ENCODE measurements around the gene CSNK2A3. TPM values are rescaled to one million over a fixed set of nuclear protein-coding genes. Genes with fewer than 3 reads are reported as not detected.

Gene CSNK2A3
- total RNA-seq, 1 experiment from 2014 or later: 1.7 TPM

DNA sequence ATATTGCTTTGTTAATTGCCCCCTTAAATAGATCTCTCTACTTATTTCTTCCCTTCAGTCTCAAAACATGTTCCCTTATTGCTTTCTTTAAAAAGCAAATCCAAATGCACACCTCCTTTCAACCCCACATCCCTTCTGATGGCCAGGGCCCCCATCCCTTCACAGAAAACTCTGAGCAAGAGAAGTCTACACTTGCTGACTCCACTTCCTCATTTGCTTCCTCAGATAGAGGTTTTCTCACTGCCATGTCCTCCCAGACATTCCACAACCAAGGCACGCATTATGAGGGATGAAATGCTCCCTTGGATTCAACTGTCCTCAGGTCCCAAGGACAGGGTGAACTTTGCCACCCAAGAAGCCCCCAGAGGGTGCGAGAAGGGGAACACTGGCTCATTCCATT is 43.1 kb downstream of the CSNK2A3 start:
- no peak overlapping the region for H3K18ac ChIP-seq (ENCODE audit: insufficient read length, low read depth, low read length)
- H2BK5ac ChIP-seq (ENCODE audit: insufficient read length, low read length): no peak overlapping the region
- no peaks in the 10 kb centered on the region for H3K4me1 ChIP-seq (ENCODE audit: insufficient read depth, low read length)
- H3K23me2 ChIP-seq (ENCODE audit: insufficient read length, low read depth, low read length, poor library complexity, severe bottlenecking): no peaks in the 10 kb centered on the region
- H4K20me1 ChIP-seq (ENCODE audit: control insufficient read depth, insufficient read depth, insufficient read length): no peaks in the 10 kb centered on the region
- H4K91ac ChIP-seq (ENCODE audit: insufficient read length, low read depth, low read length): no peak overlapping the region
- no peaks in the 10 kb centered on the region for H3K79me2 ChIP-seq (ENCODE audit: insufficient read depth, low read length)
- no peaks in the 10 kb centered on the region for H3K9me3 Mint-ChIP-seq
- TF ChIP-seq, protein P1, sequence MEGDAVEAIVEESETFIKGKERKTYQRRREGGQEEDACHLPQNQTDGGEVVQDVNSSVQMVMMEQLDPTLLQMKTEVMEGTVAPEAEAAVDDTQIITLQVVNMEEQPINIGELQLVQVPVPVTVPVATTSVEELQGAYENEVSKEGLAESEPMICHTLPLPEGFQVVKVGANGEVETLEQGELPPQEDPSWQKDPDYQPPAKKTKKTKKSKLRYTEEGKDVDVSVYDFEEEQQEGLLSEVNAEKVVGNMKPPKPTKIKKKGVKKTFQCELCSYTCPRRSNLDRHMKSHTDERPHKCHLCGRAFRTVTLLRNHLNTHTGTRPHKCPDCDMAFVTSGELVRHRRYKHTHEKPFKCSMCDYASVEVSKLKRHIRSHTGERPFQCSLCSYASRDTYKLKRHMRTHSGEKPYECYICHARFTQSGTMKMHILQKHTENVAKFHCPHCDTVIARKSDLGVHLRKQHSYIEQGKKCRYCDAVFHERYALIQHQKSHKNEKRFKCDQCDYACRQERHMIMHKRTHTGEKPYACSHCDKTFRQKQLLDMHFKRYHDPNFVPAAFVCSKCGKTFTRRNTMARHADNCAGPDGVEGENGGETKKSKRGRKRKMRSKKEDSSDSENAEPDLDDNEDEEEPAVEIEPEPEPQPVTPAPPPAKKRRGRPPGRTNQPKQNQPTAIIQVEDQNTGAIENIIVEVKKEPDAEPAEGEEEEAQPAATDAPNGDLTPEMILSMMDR (conservative IDR thresholded peaks at IDR 0.05): no peak
- H3K27me3 ChIP-seq (ENCODE audit: insufficient read depth, low read length): no peaks in the 10 kb centered on the region
- H3K27ac ChIP-seq (ENCODE audit: insufficient read length, low read depth, low read length): no peak overlapping the region
- no peak overlapping the region for H2AK5ac ChIP-seq (ENCODE audit: insufficient read length, low read length)
- no peak overlapping the region for H3T11ph ChIP-seq (ENCODE audit: low read length)
- peaks cover 6% of the 10 kb centered on the region for H3K27me3 Mint-ChIP-seq (ENCODE audit: low read depth)
- H3K56ac ChIP-seq (ENCODE audit: insufficient read length, low read depth, low read length): no peak overlapping the region
- H3K4me3 Mint-ChIP-seq: no peak overlapping the region
- H2BK12ac ChIP-seq (ENCODE audit: insufficient read length, low read depth, low read length): no peak overlapping the region
- peaks cover 4 to 8% of the 10 kb centered on the region in 2 experiments; a peak in 3 of 4 replicates for H3K4me1 Mint-ChIP-seq
- no peak overlapping the region for H3K9ac ChIP-seq (ENCODE audit: extremely low read depth, insufficient read length, low read length)
- H2AFZ ChIP-seq (ENCODE audit: low read length): no peak overlapping the region
- no peak overlapping the region for H2BK15ac ChIP-seq (ENCODE audit: low read depth, low read length)
- no peak overlapping the region for H3K27ac Mint-ChIP-seq
- H3K23ac ChIP-seq (ENCODE audit: insufficient read length, low read depth, low read length): no peak overlapping the region
- H2BK120ac ChIP-seq (ENCODE audit: low read depth, low read length, poor library complexity, severe bottlenecking): no peak overlapping the region
- 0 out of 2 replicates have a peak overlapping the region, but pooled peaks have one; percentile 43 for H3K14ac ChIP-seq (ENCODE audit: insufficient read depth, low read length)
- WGBS (ENCODE audit: extremely low coverage, insufficient read length, low lambda C conversion rate): no CpG with 5 or more reads among the region's 2 CpGs
- H4K8ac ChIP-seq (replicated peaks; ENCODE audit: insufficient read length, low read depth, low read length): no peak overlapping the region
- no peaks in the 10 kb centered on the region for H3K36me3 Mint-ChIP-seq (ENCODE audit: insufficient read depth in 1 of 3, low read depth in 3 of 3)
- no peak overlapping the region for H3K4ac ChIP-seq (ENCODE audit: low read depth, low read length)
- DNase-seq: no peak
- H3K9me3 ChIP-seq (ENCODE audit: control insufficient read depth, low read depth, low read length): no peaks in the 10 kb centered on the region
- H3K79me1 ChIP-seq (ENCODE audit: insufficient read depth, low read depth, low read length, poor library complexity, severe bottlenecking): no peaks in the 10 kb centered on the region
- H4K5ac ChIP-seq (ENCODE audit: insufficient read length, low read depth, low read length): no peak overlapping the region
- H2BK20ac ChIP-seq (ENCODE audit: low read depth, low read length, poor library complexity, severe bottlenecking): no peak overlapping the region
- H3K4me2 ChIP-seq (ENCODE audit: insufficient read depth, insufficient read length, low read length): no peak overlapping the region

Data from H9 (cell line).